ENCODE results near the gene TNFRSF8. TPM values are rescaled to one million over a fixed set of nuclear protein-coding genes. Genes with fewer than 3 reads are reported as not detected.

TNFRSF8 gene
- total RNA-seq, 1 experiment from 2014 or later = not detected

GRCh38 chr1:12134716-12135115, 71.6 kb downstream of the TNFRSF8 start:
- Histone ChIP-seq H4K20me1 (ENCODE audit: low read length) (no peaks in the 10 kb centered on the region), H3K9me3 (ENCODE audit: low read length) (no peaks in the 10 kb centered on the region), H3K27me3 (ENCODE audit: low read length) (no peaks in the 10 kb centered on the region), H2AFZ (ENCODE audit: low read length) (no peak overlapping the region), H3K27ac (ENCODE audit: low read length) (0 out of 2 replicates have a peak overlapping the region, but pooled peaks have one; percentile 99), H3K4me2 (ENCODE audit: low read length) (no peak overlapping the region), H3K9ac (ENCODE audit: low read length) (no peak overlapping the region), H3K9me2 (replicated peaks; ENCODE audit: low read length) (no peaks in the 10 kb centered on the region), H3K4me3 (ENCODE audit: low read length) (no peak overlapping the region), H3K79me2 (ENCODE audit: low read length) (no peaks in the 10 kb centered on the region), H3K4me1 (ENCODE audit: insufficient read depth, low read length) (peaks cover 21% of the 10 kb centered on the region), H3K36me3 (ENCODE audit: low read depth, low read length) (no peaks in the 10 kb centered on the region), H3F3A (ENCODE audit: low read length, unreplicated experiment) (peaks cover 6% of the 10 kb centered on the region)
- ChIA-PET POLR2A (ENCODE audit: unreplicated experiment) (no interaction called here), CTCF (no interaction called here)
- no peak for ATAC-seq
- no peak for DNase-seq
- TF ChIP-seq, protein P1, sequence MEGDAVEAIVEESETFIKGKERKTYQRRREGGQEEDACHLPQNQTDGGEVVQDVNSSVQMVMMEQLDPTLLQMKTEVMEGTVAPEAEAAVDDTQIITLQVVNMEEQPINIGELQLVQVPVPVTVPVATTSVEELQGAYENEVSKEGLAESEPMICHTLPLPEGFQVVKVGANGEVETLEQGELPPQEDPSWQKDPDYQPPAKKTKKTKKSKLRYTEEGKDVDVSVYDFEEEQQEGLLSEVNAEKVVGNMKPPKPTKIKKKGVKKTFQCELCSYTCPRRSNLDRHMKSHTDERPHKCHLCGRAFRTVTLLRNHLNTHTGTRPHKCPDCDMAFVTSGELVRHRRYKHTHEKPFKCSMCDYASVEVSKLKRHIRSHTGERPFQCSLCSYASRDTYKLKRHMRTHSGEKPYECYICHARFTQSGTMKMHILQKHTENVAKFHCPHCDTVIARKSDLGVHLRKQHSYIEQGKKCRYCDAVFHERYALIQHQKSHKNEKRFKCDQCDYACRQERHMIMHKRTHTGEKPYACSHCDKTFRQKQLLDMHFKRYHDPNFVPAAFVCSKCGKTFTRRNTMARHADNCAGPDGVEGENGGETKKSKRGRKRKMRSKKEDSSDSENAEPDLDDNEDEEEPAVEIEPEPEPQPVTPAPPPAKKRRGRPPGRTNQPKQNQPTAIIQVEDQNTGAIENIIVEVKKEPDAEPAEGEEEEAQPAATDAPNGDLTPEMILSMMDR (conservative IDR thresholded peaks at IDR 0.05; ENCODE audit: low read depth, low read length) = no peak
- TF ChIP-seq EZH2phosphoT487 (IDR thresholded peaks at IDR 0.05; ENCODE audit: borderline replicate concordance, low read length) = no peak
- no peak for TF ChIP-seq EZH2 (IDR thresholded peaks at IDR 0.05; ENCODE audit: low read length, unreplicated experiment)
- intact Hi-C loops (cut with micrococcal nuclease) = no loop called here
- BruUV-seq (replicated peaks) = no TSS peak

DNA sequence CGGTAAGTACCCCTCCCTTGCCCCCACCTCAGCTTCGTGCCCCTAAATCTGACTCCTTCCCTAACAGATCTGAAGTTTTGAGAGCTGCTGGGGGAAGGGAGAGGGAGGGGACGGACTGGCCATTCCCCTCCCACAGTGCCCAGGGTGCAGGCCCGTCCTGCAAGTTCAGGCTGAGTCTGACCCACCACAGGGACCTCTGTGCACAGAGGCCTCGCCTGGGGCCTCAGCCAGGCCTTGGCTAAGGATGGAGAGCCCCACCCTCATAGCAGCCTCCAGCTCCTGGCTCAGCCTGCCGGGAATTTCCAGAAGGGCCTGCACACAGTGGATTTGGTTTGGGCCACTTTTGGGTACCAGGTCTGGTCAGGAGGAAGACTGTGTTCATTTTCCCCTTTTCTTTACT, 72.5 kb downstream of the TNFRSF8 start:
- DNase-seq (peak; percentile 4), ATAC-seq (no peak)
- no peak overlapping the region for H3K27ac ChIP-seq (ENCODE audit: low read length)
- CTCF ChIA-PET = no interaction called here
- intact Hi-C loops (cut with micrococcal nuclease) = no loop called here
- POLR2A ChIA-PET (ENCODE audit: unreplicated experiment) = no interaction called here
- no peak overlapping the region for H3K9ac ChIP-seq (ENCODE audit: low read length)
- H3K36me3 ChIP-seq (ENCODE audit: low read depth, low read length) = no peaks in the 10 kb centered on the region
- no TSS peak for BruUV-seq (replicated peaks)
- H3K27me3 ChIP-seq (ENCODE audit: low read length) = no peaks in the 10 kb centered on the region
- no peaks in the 10 kb centered on the region for H4K20me1 ChIP-seq (ENCODE audit: low read length)
- H3K4me2 ChIP-seq (ENCODE audit: low read length) = no peak overlapping the region
- H3K9me3 ChIP-seq (ENCODE audit: low read length) = no peaks in the 10 kb centered on the region
- H3F3A ChIP-seq (ENCODE audit: low read length, unreplicated experiment) = peaks cover 6% of the 10 kb centered on the region
- H2AFZ ChIP-seq (ENCODE audit: low read length) = no peak overlapping the region
- peaks cover 21% of the 10 kb centered on the region for H3K4me1 ChIP-seq (ENCODE audit: insufficient read depth, low read length)
- H3K79me2 ChIP-seq (ENCODE audit: low read length) = no peaks in the 10 kb centered on the region
- TF ChIP-seq, protein P1 (conservative IDR thresholded peaks at IDR 0.05; ENCODE audit: low read depth, low read length) = no peak
- no peak for TF ChIP-seq EZH2 (IDR thresholded peaks at IDR 0.05; ENCODE audit: low read length, unreplicated experiment)
- no peak for TF ChIP-seq EZH2phosphoT487 (IDR thresholded peaks at IDR 0.05; ENCODE audit: borderline replicate concordance, low read length)
- no peaks in the 10 kb centered on the region for H3K9me2 ChIP-seq (replicated peaks; ENCODE audit: low read length)
- H3K4me3 ChIP-seq (ENCODE audit: low read length) = no peak overlapping the region

DNA sequence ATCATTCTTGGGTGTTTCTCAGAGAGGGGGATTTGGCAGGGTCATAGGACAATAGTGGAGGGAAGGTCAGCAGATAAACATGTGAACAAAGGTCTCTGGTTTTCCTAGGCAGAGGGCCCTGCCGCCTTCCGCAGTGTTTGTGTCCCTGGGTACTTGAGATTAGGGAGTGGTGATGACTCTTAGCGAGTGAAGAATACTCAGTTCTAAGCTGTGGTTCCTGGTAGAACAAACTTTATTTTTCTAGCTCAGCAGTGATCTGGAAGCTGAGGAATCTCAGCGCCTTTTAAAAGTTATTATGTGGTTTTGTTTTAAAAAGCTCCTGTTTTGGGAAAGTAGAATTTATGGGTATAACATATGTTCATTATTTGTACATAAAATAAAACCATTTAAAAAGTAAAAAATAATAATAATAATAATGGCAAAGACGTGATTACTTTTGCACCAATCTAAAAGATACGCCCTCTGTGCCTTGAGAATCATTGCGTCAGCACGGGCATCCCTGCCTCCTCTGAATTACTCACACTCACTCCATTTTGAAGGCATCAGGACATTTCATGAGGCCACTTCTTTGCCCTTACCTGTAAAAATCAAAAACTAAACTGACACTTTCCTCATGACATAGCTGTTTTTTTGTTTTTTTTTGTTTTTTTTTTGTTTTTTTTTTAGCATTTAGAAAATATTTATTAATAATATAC, 74.0 kb downstream of the TNFRSF8 start:
- POLR2A ChIA-PET (ENCODE audit: unreplicated experiment) = interaction anchor here (0.6 kb wide), 1 partner anchor 16 kb away, joined by 10 read pairs; no protein-coding TSS in a partner anchor
- Histone ChIP-seq H3K36me3 (ENCODE audit: low read depth, low read length) (no peaks in the 10 kb centered on the region), H3K79me2 (ENCODE audit: low read length) (no peaks in the 10 kb centered on the region), H3K9ac (ENCODE audit: low read length) (no peak overlapping the region), H3K27ac (ENCODE audit: low read length) (no peak overlapping the region), H2AFZ (ENCODE audit: low read length) (no peak overlapping the region), H3K4me1 (ENCODE audit: insufficient read depth, low read length) (peaks cover 12% of the 10 kb centered on the region), H4K20me1 (ENCODE audit: low read length) (no peaks in the 10 kb centered on the region), H3F3A (ENCODE audit: low read length, unreplicated experiment) (peaks cover 6% of the 10 kb centered on the region), H3K27me3 (ENCODE audit: low read length) (no peaks in the 10 kb centered on the region), H3K4me2 (ENCODE audit: low read length) (no peak overlapping the region), H3K9me2 (replicated peaks; ENCODE audit: low read length) (no peaks in the 10 kb centered on the region), H3K4me3 (ENCODE audit: low read length) (no peak overlapping the region), H3K9me3 (ENCODE audit: low read length) (no peaks in the 10 kb centered on the region)
- TF ChIP-seq EZH2phosphoT487 (IDR thresholded peaks at IDR 0.05; ENCODE audit: borderline replicate concordance, low read length) (no peak), EZH2 (IDR thresholded peaks at IDR 0.05; ENCODE audit: low read length, unreplicated experiment) (no peak)
- TF ChIP-seq, protein P1 (conservative IDR thresholded peaks at IDR 0.05; ENCODE audit: low read depth, low read length) = no peak
- CTCF ChIA-PET = no interaction called here
- intact Hi-C loops (cut with micrococcal nuclease) = no loop called here
- no peak for ATAC-seq
- no peak for DNase-seq
- BruUV-seq (replicated peaks) = no TSS peak
